Astrocyte of the cerebellum (primary cell): ENCODE measurements around the gene TNIP1.

Source experiments
- DNase-seq: peaks from one replicate; pipeline ENCODE4 v3.0.0-alpha.2; 2011; ENCODE audit warnings: low read depth
- H3K4me3 ChIP-seq: 2 replicates; pipeline ENCODE4 v1.5.1; 2011; ENCODE audit warnings: mild to moderate bottlenecking, low read depth, low read length, moderate library complexity
- CTCF ChIP-seq: IDR thresholded peaks from 2 replicates; pipeline ENCODE4 v1.5.1; 2012; ENCODE audit warnings: low read length, low read depth, moderate library complexity, mild to moderate bottlenecking; ENCODE audit errors: missing control alignments
- in situ Hi-C: cut with HindIII; loops from 2 replicates; pipeline ENCODE4 v1.10.0; 2017; ENCODE audit warnings: low sequenced_read_pairs

The TNIP1 gene

GRCh38 chr5:151123897-151124751 lies 43.3 kb upstream of the TNIP1 start:
- no peak overlapping the region for H3K4me3 ChIP-seq
- in situ Hi-C loops = no loop called here
- no peak for TF ChIP-seq CTCF
- no peak for DNase-seq

- no peak for DNase-seq
Observed at GRCh38 chr5:151122828-151123227, 42.0 kb upstream of the TNIP1 start.

DNA sequence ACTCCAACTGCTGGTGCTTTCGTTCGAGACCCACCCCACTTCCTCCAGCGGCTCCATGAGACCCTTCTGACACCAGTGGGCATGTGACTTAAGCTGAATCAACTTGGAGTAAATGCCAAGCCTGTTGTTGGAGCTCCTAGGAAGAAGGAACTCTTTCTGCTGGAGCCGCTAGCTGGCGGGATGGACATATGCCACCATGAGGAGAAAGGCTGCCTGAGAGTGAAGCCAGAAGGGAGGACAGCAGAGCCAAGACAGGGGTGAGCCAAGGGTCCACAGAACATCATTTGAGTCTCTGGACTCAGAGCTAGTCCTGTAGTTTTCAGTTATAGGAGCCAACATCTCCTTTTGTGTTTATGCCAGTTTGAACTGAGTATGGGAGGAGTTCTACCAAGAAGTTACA lies 40.8 kb upstream of the TNIP1 start:
- in situ Hi-C loops = no loop called here
- no peak for TF ChIP-seq CTCF
- no peak for DNase-seq

More at GRCh38 chr5:151122828-151123227, 42.0 kb upstream of the TNIP1 start:
- H3K4me3 ChIP-seq = no peak overlapping the region
- in situ Hi-C loops = no loop called here
- TF ChIP-seq CTCF = no peak

GRCh38 chr5:151121095-151121494 lies 40.3 kb upstream of the TNIP1 start:
- in situ Hi-C loops = no loop called here
- no peak for DNase-seq

More for the DNA sequence above, 40.8 kb upstream of the TNIP1 start:
- H3K4me3 ChIP-seq = no peak overlapping the region

DNA sequence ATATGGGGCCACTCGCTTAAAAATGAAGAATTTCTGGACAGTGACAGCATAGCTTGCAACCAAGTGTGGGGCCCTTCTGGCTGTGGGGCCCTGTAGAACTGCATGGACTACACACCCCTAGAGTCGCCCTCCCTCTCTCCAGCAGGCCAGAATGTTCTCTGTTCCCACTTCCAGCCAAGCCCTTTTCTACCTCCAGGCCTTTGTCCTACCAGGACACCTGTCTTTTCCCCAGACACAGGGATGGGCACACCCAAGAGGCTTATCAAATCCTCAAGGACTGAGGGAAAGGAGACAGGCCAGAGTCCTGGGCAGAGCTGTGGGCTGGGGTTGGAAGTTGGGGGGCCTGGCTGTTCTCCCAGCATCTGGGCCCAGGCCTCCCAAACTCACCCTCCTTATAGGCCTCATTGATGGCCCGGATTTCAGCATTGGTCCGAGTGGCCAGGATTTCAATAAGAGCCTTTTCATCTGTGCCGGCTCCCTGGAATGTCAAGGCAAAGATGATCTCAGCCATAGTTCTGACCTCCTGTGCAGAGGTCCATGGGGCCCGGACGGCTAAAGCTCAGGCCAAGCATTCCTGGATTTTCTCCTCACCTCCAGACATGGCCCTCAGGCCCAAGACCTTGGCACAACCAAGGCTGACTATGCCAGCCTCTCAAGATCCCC lies 38.2 kb upstream of the TNIP1 start:
- no peak for TF ChIP-seq CTCF
- no peak overlapping the region for H3K4me3 ChIP-seq
- no peak for DNase-seq
- in situ Hi-C loops = no loop called here

More at GRCh38 chr5:151121095-151121494, 40.3 kb upstream of the TNIP1 start:
- H3K4me3 ChIP-seq = no peak overlapping the region
- no peak for TF ChIP-seq CTCF

- TF ChIP-seq CTCF = peak; percentile 98
- in situ Hi-C loops = no loop called here
- DNase-seq = peak; percentile 22
Observed at GRCh38 chr5:151115272-151115905, 34.6 kb upstream of the TNIP1 start.

More at GRCh38 chr5:151115272-151115905, 34.6 kb upstream of the TNIP1 start:
- no peak overlapping the region for H3K4me3 ChIP-seq
